ENCODE measurements around the gene CAPZB. TPM values are rescaled to one million over a fixed set of nuclear protein-coding genes. Genes with fewer than 3 reads are reported as not detected.
A peak's percentile ranks its signal among the peaks of the same experiment; 100 is the strongest.

The CAPZB gene
- total RNA-seq, 1 donor from 2014 or later: 403 TPM

GRCh38 chr1:19358710-19359109, 126.6 kb downstream of the CAPZB start:
- H3K4me1 Mint-ChIP-seq (ENCODE audit: unreplicated experiment): peaks cover 38% of the 10 kb centered on the region
- peaks cover 31% of the 10 kb centered on the region for H3K36me3 Mint-ChIP-seq (ENCODE audit: unreplicated experiment)
- no peak overlapping the region for H3K27ac Mint-ChIP-seq (ENCODE audit: unreplicated experiment)
- no peaks in the 10 kb centered on the region for H3K27me3 Mint-ChIP-seq (ENCODE audit: unreplicated experiment)
- H3K4me3 Mint-ChIP-seq (ENCODE audit: unreplicated experiment): no peak overlapping the region
- no peak for TF ChIP-seq CTCF (IDR thresholded peaks at IDR 0.05)
- DNase-seq (ENCODE audit: extremely low spot score, unreplicated experiment): no peak
- no peaks in the 10 kb centered on the region for H3K9me3 Mint-ChIP-seq (ENCODE audit: unreplicated experiment)

GRCh38 chr1:19357299-19357986, 127.9 kb downstream of the CAPZB start:
- TF ChIP-seq CTCF (IDR thresholded peaks at IDR 0.05): no peak
- no peak overlapping the region for H3K27ac Mint-ChIP-seq (ENCODE audit: unreplicated experiment)

GRCh38 chr1:19356266-19356665, 129.1 kb downstream of the CAPZB start:
- Mint-ChIP-seq H3K4me3 (ENCODE audit: unreplicated experiment) (no peak overlapping the region), H3K36me3 (ENCODE audit: unreplicated experiment) (peaks cover 40% of the 10 kb centered on the region), H3K27me3 (ENCODE audit: unreplicated experiment) (no peaks in the 10 kb centered on the region), H3K4me1 (ENCODE audit: unreplicated experiment) (peaks cover 35% of the 10 kb centered on the region), H3K27ac (ENCODE audit: unreplicated experiment) (peak overlapping the region; percentile 23), H3K9me3 (ENCODE audit: unreplicated experiment) (no peaks in the 10 kb centered on the region)
- no peak for DNase-seq (ENCODE audit: extremely low spot score, unreplicated experiment)
- TF ChIP-seq CTCF (IDR thresholded peaks at IDR 0.05): no peak

More at GRCh38 chr1:19357299-19357986, 127.9 kb downstream of the CAPZB start:
- Mint-ChIP-seq H3K4me3 (ENCODE audit: unreplicated experiment) (no peak overlapping the region), H3K36me3 (ENCODE audit: unreplicated experiment) (peaks cover 34% of the 10 kb centered on the region), H3K27me3 (ENCODE audit: unreplicated experiment) (no peaks in the 10 kb centered on the region), H3K4me1 (ENCODE audit: unreplicated experiment) (peaks cover 38% of the 10 kb centered on the region), H3K9me3 (ENCODE audit: unreplicated experiment) (no peaks in the 10 kb centered on the region)
- DNase-seq (ENCODE audit: extremely low spot score, unreplicated experiment): no peak

- Mint-ChIP-seq H3K27ac (ENCODE audit: unreplicated experiment) (peak overlapping the region; percentile 49), H3K4me3 (ENCODE audit: unreplicated experiment) (no peak overlapping the region), H3K36me3 (ENCODE audit: unreplicated experiment) (peaks cover 51% of the 10 kb centered on the region), H3K9me3 (ENCODE audit: unreplicated experiment) (no peaks in the 10 kb centered on the region), H3K27me3 (ENCODE audit: unreplicated experiment) (no peaks in the 10 kb centered on the region), H3K4me1 (ENCODE audit: unreplicated experiment) (peaks cover 30% of the 10 kb centered on the region)
- no peak for TF ChIP-seq CTCF (IDR thresholded peaks at IDR 0.05)
- no peak for DNase-seq (ENCODE audit: extremely low spot score, unreplicated experiment)
These were observed 130.8 kb downstream of the CAPZB start for GRCh38 chr1:19354531-19354981.

GRCh38 chr1:19353596-19353995, 131.7 kb downstream of the CAPZB start:
- H3K4me1 Mint-ChIP-seq (ENCODE audit: unreplicated experiment): peaks cover 30% of the 10 kb centered on the region
- no peak overlapping the region for H3K4me3 Mint-ChIP-seq (ENCODE audit: unreplicated experiment)
- DNase-seq (ENCODE audit: extremely low spot score, unreplicated experiment): no peak
- H3K27me3 Mint-ChIP-seq (ENCODE audit: unreplicated experiment): no peaks in the 10 kb centered on the region
- no peak for TF ChIP-seq CTCF (IDR thresholded peaks at IDR 0.05)
- peak overlapping the region; percentile 44 for H3K27ac Mint-ChIP-seq (ENCODE audit: unreplicated experiment)
- H3K9me3 Mint-ChIP-seq (ENCODE audit: unreplicated experiment): no peaks in the 10 kb centered on the region
- H3K36me3 Mint-ChIP-seq (ENCODE audit: unreplicated experiment): peaks cover 54% of the 10 kb centered on the region

Measured in osteocyte (in vitro differentiated cells).